H4 (cell line): ENCODE data around the gene ANKRD34A. TPM values are rescaled to one million over a fixed set of nuclear protein-coding genes. Genes with fewer than 3 reads are reported as not detected.

Experiments used
- DNase-seq: peaks from one replicate; pipeline ENCODE4 v3.0.0-alpha.2; 2015; ENCODE audit warnings: low spot score
- total RNA-seq: library from RNA; depleted of rRNA; stranded (reverse); fragments of >200 nt; shearing (Covaris generic); gene quantifications from 2 replicates; pipeline ENCODE4 v1.2.3, GENCODE V29; 2014; rRNA removed

ANKRD34A gene
- total RNA-seq = 0.54 and 0.70 TPM in 2 replicates

GRCh38 chr1:145964328-145965118, at the start of gene ANKRD34A, which contains the start of gene POLR3GL:
Gene ANKRD34A, minus strand, starts transcription at chr1:145964575. Its CDS starts 2,816 bp downstream, at chr1:145961759.
Gene POLR3GL, plus strand, starts transcription at chr1:145964690. Its CDS starts 10,176 bp downstream, at chr1:145974866.
- DNase-seq = peak; percentile 90

- no peak for DNase-seq
These were observed 49.2 kb upstream of the ANKRD34A start for GRCh38 chr1:146013559-146013922.

- DNase-seq = peak; percentile 78
These were observed 48.6 kb upstream of the ANKRD34A start for GRCh38 chr1:146012703-146013558.

GRCh38 chr1:146010126-146010738, 45.9 kb upstream of the ANKRD34A start:
- DNase-seq = no peak

- no peak for DNase-seq
These were observed 43.2 kb upstream of the ANKRD34A start for GRCh38 chr1:146007489-146008133.

- DNase-seq = no peak
These were observed 37.3 kb upstream of the ANKRD34A start for GRCh38 chr1:146001709-146002108.

- no peak for DNase-seq
These were observed 35.1 kb upstream of the ANKRD34A start for GRCh38 chr1:145999321-146000024.

- DNase-seq = no peak
These were observed 33.3 kb upstream of the ANKRD34A start for GRCh38 chr1:145997718-145998023.

GRCh38 chr1:145997016-145997717, 32.8 kb upstream of the ANKRD34A start:
- no peak for DNase-seq

- DNase-seq = peak; percentile 98
These were observed 32.1 kb upstream of the ANKRD34A start, which contains the start of gene TXNIP for GRCh38 chr1:145996433-145997015. Gene TXNIP, minus strand, starts transcription at chr1:145996579. Its CDS starts 313 bp downstream, at chr1:145996266.

- DNase-seq = no peak
These were observed 31.6 kb upstream of the ANKRD34A start for GRCh38 chr1:145995964-145996432.

GRCh38 chr1:145995148-145995881, 30.9 kb upstream of the ANKRD34A start:
- no peak for DNase-seq

- no peak for DNase-seq
These were observed 30.2 kb upstream of the ANKRD34A start for GRCh38 chr1:145994391-145995120.

GRCh38 chr1:145993618-145994390, 29.4 kb upstream of the ANKRD34A start:
- DNase-seq = no peak

GRCh38 chr1:145992958-145993617, 28.7 kb upstream of the ANKRD34A start:
- DNase-seq = no peak

GRCh38 chr1:145992502-145992936, 28.1 kb upstream of the ANKRD34A start:
- no peak for DNase-seq
